Upper lobe of left lung (tissue), 6 donors: ENCODE measurements around the gene BPIFB1. TPM values are rescaled to one million over a fixed set of nuclear protein-coding genes. Genes with fewer than 3 reads are reported as not detected.

Source experiments
- ATAC-seq, 2 donors: fragments of 200-7000 bp; cut with Tn5 transposase; one replicate each; pipeline ENCODE4 v1.9.1; 2022; ENCODE audit warnings: mild to moderate bottlenecking in 2 of 2, moderate library complexity in 2 of 2; ENCODE audit not compliant: low FRiP score in 2 of 2
- DNase-seq, 2 donors: peaks; one replicate each; pipeline ENCODE4 v3.0.0-alpha.2; 2019 to 2020
- H3K27ac ChIP-seq, 4 donors: fragments of 200-600 bp; sonication (generic); one replicate each; pipeline ENCODE4 v1.5.1; 2016 to 2019
- H3K27me3 ChIP-seq, 4 donors: fragments of 200-600 bp; sonication (generic); one replicate each; pipeline ENCODE4 v1.5.1; 2017 to 2019
- H3K36me3 ChIP-seq, 4 donors: fragments of 200-600 bp; sonication (generic); one replicate each; pipeline ENCODE4 v1.5.1; 2016 to 2019
- H3K4me1 ChIP-seq, 4 donors: fragments of 200-600 bp; sonication (generic); one replicate each; pipeline ENCODE4 v1.5.1; 2018 to 2019
- H3K4me3 ChIP-seq, 4 donors: fragments of 200-600 bp; sonication (generic); one replicate each; pipeline ENCODE4 v1.5.1; 2017 to 2019; ENCODE audit warnings: mild to moderate bottlenecking in 2 of 4, moderate library complexity in 1 of 4
- H3K9me3 ChIP-seq, 4 donors: fragments of 200-600 bp; sonication (generic); one replicate each; pipeline ENCODE4 v1.5.1; 2018 to 2019
- EP300 ChIP-seq, 4 donors: sonication (generic); formaldehyde crosslinking; IDR thresholded peaks; one replicate each; pipeline ENCODE4 v1.5.1; 2017; ENCODE audit warnings: antibody characterized with exemption in 4 of 4, control low read depth in 2 of 4
- POLR2A ChIP-seq, 4 donors: fragments of 450-650 bp; IDR thresholded peaks; one replicate each; pipeline ENCODE4 v1.5.1; 2016 to 2017; ENCODE audit warnings: antibody characterized with exemption in 4 of 4, mild to moderate bottlenecking in 2 of 4
- POLR2AphosphoS5 ChIP-seq, 2 donors: sonication (generic); formaldehyde crosslinking; IDR thresholded peaks; one replicate each; pipeline ENCODE4 v1.5.1; 2017; ENCODE audit warnings: antibody characterized with exemption in 2 of 2
- WGBS, 2 donors: methylation state at CpG; one replicate each; pipeline ENCODE4 v1.1.5; 2017 to 2018; 5-methylcytosine and 5-hydroxymethylcytosine counted together
- total RNA-seq, 6 donors: library from RNA; depleted of rRNA in 4 of 6; stranded (reverse); fragments of >200 nt in 4 of 6; gene quantifications; one replicate each; pipeline versions ENCODE4 v1.1.0 to v1.2.1, GENCODE V29; 2016 to 2021
- TF ChIP-seq, protein P1 (sequence below), 6 experiments: fragments of 450-650 bp in 4 of 6; fragments of 200-600 bp in 2 of 6; sonication (generic) in 2 of 6; IDR thresholded peaks; one replicate each; pipeline ENCODE4 v1.5.1; 2016 to 2019; ENCODE audit warnings: antibody characterized with exemption in 6 of 6
- donor health status: DM: no; HTN: no; CAD: no; lungs with moderate emphysema.
- donor health status: DM: no; HTN: yes; CAD: no; lungs with severe emphysema.

Gene BPIFB1
- total RNA-seq, 6 donors from 2014 or later, result 4.8 to 323 (median 35.3) TPM

DNA sequence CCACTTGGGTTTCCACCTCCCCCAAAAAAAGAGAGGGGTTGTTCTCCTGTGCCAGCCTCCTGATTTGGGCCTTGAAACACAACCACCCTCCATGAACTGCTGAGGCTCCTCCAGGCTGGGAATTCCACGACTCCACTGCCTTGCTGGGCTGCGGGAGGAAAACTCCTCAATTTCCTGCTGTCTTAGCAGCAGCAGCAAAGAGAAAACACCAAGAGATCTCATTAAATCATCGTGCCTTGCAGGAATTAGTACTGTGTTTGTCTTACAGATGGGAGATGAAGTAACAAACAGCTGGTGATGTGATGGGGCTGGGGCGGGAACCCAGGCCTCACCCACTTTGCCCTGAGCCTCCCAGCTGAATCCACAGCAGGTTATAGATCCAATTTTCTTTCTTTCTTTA lies 29.0 kb downstream of the BPIFB1 start:
- H3K27me3 ChIP-seq, result no peaks in the 10 kb centered on the region
- TF ChIP-seq POLR2AphosphoS5 (IDR thresholded peaks at IDR 0.05) (no peak), POLR2A (IDR thresholded peaks at IDR 0.05) (no peak), EP300 (IDR thresholded peaks at IDR 0.05) (no peak)
- TF ChIP-seq, protein P1, sequence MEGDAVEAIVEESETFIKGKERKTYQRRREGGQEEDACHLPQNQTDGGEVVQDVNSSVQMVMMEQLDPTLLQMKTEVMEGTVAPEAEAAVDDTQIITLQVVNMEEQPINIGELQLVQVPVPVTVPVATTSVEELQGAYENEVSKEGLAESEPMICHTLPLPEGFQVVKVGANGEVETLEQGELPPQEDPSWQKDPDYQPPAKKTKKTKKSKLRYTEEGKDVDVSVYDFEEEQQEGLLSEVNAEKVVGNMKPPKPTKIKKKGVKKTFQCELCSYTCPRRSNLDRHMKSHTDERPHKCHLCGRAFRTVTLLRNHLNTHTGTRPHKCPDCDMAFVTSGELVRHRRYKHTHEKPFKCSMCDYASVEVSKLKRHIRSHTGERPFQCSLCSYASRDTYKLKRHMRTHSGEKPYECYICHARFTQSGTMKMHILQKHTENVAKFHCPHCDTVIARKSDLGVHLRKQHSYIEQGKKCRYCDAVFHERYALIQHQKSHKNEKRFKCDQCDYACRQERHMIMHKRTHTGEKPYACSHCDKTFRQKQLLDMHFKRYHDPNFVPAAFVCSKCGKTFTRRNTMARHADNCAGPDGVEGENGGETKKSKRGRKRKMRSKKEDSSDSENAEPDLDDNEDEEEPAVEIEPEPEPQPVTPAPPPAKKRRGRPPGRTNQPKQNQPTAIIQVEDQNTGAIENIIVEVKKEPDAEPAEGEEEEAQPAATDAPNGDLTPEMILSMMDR (IDR thresholded peaks at IDR 0.05), result no peak
- no peaks in the 10 kb centered on the region for H3K4me1 ChIP-seq
- DNase-seq, result no peak
- no peak overlapping the region for H3K4me3 ChIP-seq
- H3K36me3 ChIP-seq, result no peaks in the 10 kb centered on the region
- no peak for ATAC-seq
- H3K9me3 ChIP-seq, result no peaks in the 10 kb centered on the region
- H3K27ac ChIP-seq, result no peak overlapping the region
- 58 to 59% methylated on average over 4 of the region's 4 CpGs for WGBS, 2 donors

DNA sequence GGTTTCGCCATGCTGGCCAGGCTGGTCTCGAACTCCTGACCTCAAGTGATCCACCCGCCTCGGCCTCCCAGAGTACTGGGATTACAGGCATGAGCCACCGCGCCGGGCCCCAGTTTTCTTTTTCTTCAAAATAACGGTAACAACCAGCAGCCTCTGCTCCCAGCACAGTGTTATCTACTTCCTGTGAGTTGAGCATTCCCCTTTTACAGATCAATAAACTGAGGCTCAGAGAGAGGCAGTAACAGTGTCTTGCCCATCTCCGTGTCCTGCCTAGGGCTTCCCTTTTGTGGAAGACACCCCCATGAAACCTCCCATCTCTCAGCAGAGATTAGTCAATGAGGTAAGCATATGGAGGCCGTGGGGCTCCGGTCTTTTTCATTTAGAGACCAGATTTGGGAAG lies 29.6 kb downstream of the BPIFB1 start:
- no peak for DNase-seq
- no peaks in the 10 kb centered on the region for H3K27me3 ChIP-seq
- H3K4me1 ChIP-seq, result no peaks in the 10 kb centered on the region
- 90 to 92% methylated on average over 10 to 11 of the region's 11 CpGs for WGBS, 2 donors
- TF ChIP-seq POLR2AphosphoS5 (IDR thresholded peaks at IDR 0.05), result no peak
- TF ChIP-seq, protein P1 (IDR thresholded peaks at IDR 0.05), result no peak
- TF ChIP-seq EP300 (IDR thresholded peaks at IDR 0.05), result no peak
- TF ChIP-seq POLR2A (IDR thresholded peaks at IDR 0.05), result no peak
- no peaks in the 10 kb centered on the region for H3K36me3 ChIP-seq
- H3K9me3 ChIP-seq, result no peaks in the 10 kb centered on the region
- no peak for ATAC-seq
- H3K4me3 ChIP-seq, result no peak overlapping the region
- H3K27ac ChIP-seq, result no peak overlapping the region

DNA sequence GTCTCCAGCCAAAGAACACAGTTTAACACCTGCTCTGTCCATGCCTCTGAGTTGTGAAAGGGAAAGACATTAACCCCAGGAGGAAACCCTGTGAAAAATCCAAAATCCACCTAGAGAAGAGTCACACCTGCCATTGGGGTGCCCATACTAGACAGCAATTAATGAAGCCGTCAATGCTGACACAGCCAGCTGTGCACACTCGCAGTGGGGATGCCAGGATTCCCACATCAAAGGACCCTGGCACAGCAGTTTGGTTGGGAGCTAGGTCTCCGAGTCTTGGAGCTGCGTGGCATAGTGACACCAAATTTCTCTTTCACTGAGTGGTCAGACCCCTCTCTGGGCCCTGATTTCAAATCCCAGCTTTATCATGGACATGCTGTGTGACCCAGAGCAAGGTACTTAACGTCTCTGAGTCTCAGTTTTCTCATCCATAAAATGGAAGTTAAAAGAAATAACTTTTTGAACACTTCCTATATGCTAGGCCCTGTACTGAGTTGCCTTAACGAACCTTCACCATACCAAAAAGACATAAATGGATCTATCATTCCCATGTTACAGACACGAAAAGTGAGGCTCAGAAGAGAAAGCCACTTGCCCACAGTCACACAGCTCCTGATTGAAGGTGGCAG lies 30.8 kb downstream of the BPIFB1 start:
- TF ChIP-seq, protein P1 (IDR thresholded peaks at IDR 0.05), result no peak
- TF ChIP-seq POLR2A (IDR thresholded peaks at IDR 0.05), result no peak
- TF ChIP-seq POLR2AphosphoS5 (IDR thresholded peaks at IDR 0.05), result no peak
- no peak for TF ChIP-seq EP300 (IDR thresholded peaks at IDR 0.05)
- WGBS, 2 donors, result 84 to 92% methylated on average over 7 of the region's 7 CpGs
- no peak for ATAC-seq

DNA sequence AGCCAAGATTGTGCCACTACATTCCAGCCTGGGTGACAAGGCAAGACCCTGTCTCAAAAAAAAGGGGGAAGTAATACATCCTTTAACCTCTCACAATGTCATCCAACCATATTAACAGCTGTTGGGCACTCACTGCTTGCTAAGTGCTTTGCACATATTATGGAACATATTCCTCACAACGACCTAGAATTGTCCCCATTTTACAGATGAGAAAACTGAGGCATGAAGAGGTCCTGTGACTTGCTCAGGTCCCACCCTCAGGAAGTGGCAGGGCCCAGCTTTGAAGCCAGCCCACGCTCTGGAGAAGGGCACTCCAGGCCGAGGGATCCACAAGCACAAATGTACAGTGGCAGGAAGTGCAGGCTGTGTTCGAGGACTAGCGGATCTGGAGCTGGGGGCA lies 33.3 kb downstream of the BPIFB1 start:
- no peaks in the 10 kb centered on the region for H3K9me3 ChIP-seq
- H3K4me1 ChIP-seq, result no peaks in the 10 kb centered on the region
- no peak overlapping the region for H3K27ac ChIP-seq
- TF ChIP-seq POLR2AphosphoS5 (IDR thresholded peaks at IDR 0.05) (no peak), POLR2A (IDR thresholded peaks at IDR 0.05) (no peak), EP300 (IDR thresholded peaks at IDR 0.05) (no peak)
- TF ChIP-seq, protein P1 (IDR thresholded peaks at IDR 0.05), result no peak
- H3K36me3 ChIP-seq, result no peaks in the 10 kb centered on the region
- H3K27me3 ChIP-seq, result no peaks in the 10 kb centered on the region
- DNase-seq, result no peak
- no peak for ATAC-seq
- H3K4me3 ChIP-seq, result no peak overlapping the region
- 51 to 69% methylated on average over 5 of the region's 5 CpGs for WGBS, 2 donors

More for the DNA sequence above, 30.8 kb downstream of the BPIFB1 start:
- Histone ChIP-seq H3K4me3 (no peak overlapping the region), H3K27me3 (no peaks in the 10 kb centered on the region), H3K9me3 (no peaks in the 10 kb centered on the region), H3K36me3 (no peaks in the 10 kb centered on the region), H3K27ac (no peak overlapping the region), H3K4me1 (no peaks in the 10 kb centered on the region)
- no peak for DNase-seq

DNA sequence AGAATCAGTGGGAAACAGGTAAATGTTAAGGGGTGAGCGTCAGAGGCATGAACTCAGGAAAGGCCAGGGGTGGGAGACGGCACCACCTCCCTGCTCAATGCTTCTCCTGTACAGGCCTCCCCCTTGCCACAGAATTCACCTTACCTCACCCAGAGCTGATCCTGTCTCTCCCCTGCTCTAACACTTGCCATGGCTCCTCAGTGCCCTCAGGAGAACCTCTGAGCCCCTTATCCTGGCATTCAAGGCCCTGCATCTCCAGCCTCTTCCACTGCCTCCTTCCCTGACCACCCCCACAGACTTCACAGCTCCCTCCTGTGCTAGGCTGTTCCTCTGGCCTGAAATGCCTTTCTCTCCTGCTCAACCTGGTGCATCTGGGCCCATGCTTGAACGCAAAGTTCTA lies 33.9 kb downstream of the BPIFB1 start:
- Histone ChIP-seq H3K36me3 (no peaks in the 10 kb centered on the region), H3K9me3 (no peaks in the 10 kb centered on the region), H3K4me3 (no peak overlapping the region), H3K4me1 (no peaks in the 10 kb centered on the region), H3K27ac (no peak overlapping the region), H3K27me3 (no peaks in the 10 kb centered on the region)
- TF ChIP-seq POLR2A (IDR thresholded peaks at IDR 0.05) (no peak), EP300 (IDR thresholded peaks at IDR 0.05) (no peak), POLR2AphosphoS5 (IDR thresholded peaks at IDR 0.05) (no peak)
- TF ChIP-seq, protein P1 (IDR thresholded peaks at IDR 0.05), result no peak
- DNase-seq, result no peak
- 78 to 91% methylated on average over 3 of the region's 3 CpGs for WGBS, 2 donors
- ATAC-seq, result no peak
